WTC11 (cell line): ENCODE data around the gene LUC7L3. TPM values are rescaled to one million over a fixed set of nuclear protein-coding genes. Genes with fewer than 3 reads are reported as not detected.

Experiments used
- ATAC-seq: fragments of 200-7000 bp; cut with Tn5 transposase; 2 replicates; pipeline ENCODE4 v1.10.0; 2021; ENCODE audit warnings: mild to moderate bottlenecking, moderate library complexity
- CTCF ChIA-PET: fragments of 300-600 bp; sonication (Branson Sonifier 250); formaldehyde crosslinking; loops from one replicate; lab custom pipeline; 2021; ENCODE audit warnings: antibody characterized with exemption; lab: Charles Lee
- POLR2A ChIA-PET: fragments of 350-600 bp; sonication (Branson Sonifier 250); formaldehyde crosslinking; loops from one replicate; lab custom pipeline; 2021; ENCODE audit warnings: antibody characterized with exemption; lab: Charles Lee
- DNase-seq: peaks from one replicate; pipeline ENCODE4 v3.0.0; 2021; ENCODE audit warnings: low spot score
- H3K27ac Mint-ChIP-seq: 2 replicates; pipeline ENCODE4 v1.8.0; 2021; ENCODE audit warnings: mixed read lengths
- H3K27me3 Mint-ChIP-seq: 2 replicates; pipeline ENCODE4 v1.8.0; 2021; ENCODE audit warnings: low read depth, mild to moderate bottlenecking, moderate library complexity, mixed read lengths
- H3K36me3 Mint-ChIP-seq: 2 replicates; pipeline ENCODE4 v1.8.0; 2021; ENCODE audit warnings: mixed read lengths
- H3K4me1 Mint-ChIP-seq: 2 replicates; pipeline ENCODE4 v1.8.0; 2022; ENCODE audit warnings: mixed read lengths
- H3K4me3 Mint-ChIP-seq: 2 replicates; pipeline ENCODE4 v1.8.0; 2021; ENCODE audit warnings: mild to moderate bottlenecking, moderate library complexity, mixed read lengths
- H3K9me3 Mint-ChIP-seq: 2 replicates; pipeline ENCODE4 v1.8.0; 2021; ENCODE audit warnings: mixed read lengths
- ARID4B ChIP-seq: sonication (generic); formaldehyde crosslinking; IDR thresholded peaks from 2 replicates; pipeline ENCODE4 v1.8.0; 2023; ENCODE audit warnings: missing genetic modification reagents, mild to moderate bottlenecking, borderline replicate concordance
- ERG ChIP-seq: fragments of 250-450 bp; sonication (Bioruptor Pico); IDR thresholded peaks from 2 replicates; pipeline ENCODE4 v1.8.0; 2021; ENCODE audit warnings: mild to moderate bottlenecking
- FOXP1 ChIP-seq: sonication (generic); formaldehyde crosslinking; IDR thresholded peaks from 2 replicates; pipeline ENCODE4 v1.8.0; 2022; ENCODE audit warnings: missing genetic modification reagents, mild to moderate bottlenecking, moderate library complexity, borderline replicate concordance
- JAZF1 ChIP-seq: fragments of 250-450 bp; sonication (Bioruptor Pico); IDR thresholded peaks from 2 replicates; pipeline ENCODE4 v1.9.0; 2021; ENCODE audit warnings: moderate library complexity, mild to moderate bottlenecking, inconsistent platforms
- PRDM15 ChIP-seq: sonication (generic); formaldehyde crosslinking; IDR thresholded peaks from 2 replicates; pipeline ENCODE4 v1.8.0; 2022; ENCODE audit warnings: missing genetic modification reagents
- TCF7 ChIP-seq: sonication (generic); formaldehyde crosslinking; IDR thresholded peaks from 2 replicates; pipeline ENCODE4 v1.8.0; 2022; ENCODE audit warnings: mild to moderate bottlenecking, low read depth, missing genetic modification reagents, moderate library complexity
- TP53 ChIP-seq: sonication (generic); formaldehyde crosslinking; IDR thresholded peaks from 2 replicates; pipeline ENCODE4 v1.8.1; 2023; ENCODE audit warnings: mild to moderate bottlenecking, missing genetic modification reagents
- ZNF232 ChIP-seq: sonication (generic); formaldehyde crosslinking; IDR thresholded peaks from 2 replicates; pipeline ENCODE4 v1.8.0; 2022; ENCODE audit warnings: mild to moderate bottlenecking, missing genetic modification reagents
- ZNF263 ChIP-seq: sonication (generic); formaldehyde crosslinking; IDR thresholded peaks from 2 replicates; pipeline ENCODE4 v1.8.1; 2022; ENCODE audit warnings: low read depth, mild to moderate bottlenecking, moderate library complexity, missing genetic modification reagents
- ZNF416 ChIP-seq: fragments of 250-450 bp; sonication (Bioruptor Pico); IDR thresholded peaks from 2 replicates; pipeline ENCODE4 v1.9.0; 2021; ENCODE audit warnings: mild to moderate bottlenecking, inconsistent platforms
- ZNF423 ChIP-seq: fragments of 250-450 bp; sonication (Bioruptor Pico); IDR thresholded peaks from 2 replicates; pipeline ENCODE4 v2.1.2; 2022; ENCODE audit warnings: mild to moderate bottlenecking, moderate library complexity
- total RNA-seq: library from RNA; stranded (reverse); gene quantifications from 3 replicates; pipeline ENCODE4 v1.2.3, GENCODE V29; 2021

Gene LUC7L3
- total RNA-seq, 1 experiment from 2014 or later: 190 TPM

GRCh38 chr17:50783905-50784304 lies 64.5 kb downstream of the LUC7L3 start (continued):
- no peak for TF ChIP-seq PRDM15 (CRISPR knock-in tag)

GRCh38 chr17:50785126-50785525 lies 65.7 kb downstream of the LUC7L3 start:
- POLR2A ChIA-PET: no interaction called here
- no peak for ATAC-seq

More at GRCh38 chr17:50785126-50785525, 65.7 kb downstream of the LUC7L3 start:
- no peak for DNase-seq
- CTCF ChIA-PET: interaction anchor here (0.6 to 6.5 kb wide), 9 partner anchors 22 to 368 kb away, joined by 3 to 233 read pairs (median 5); partner anchors contain the start of genes NME1 and WFIKKN2
- Mint-ChIP-seq H3K4me3 (no peak overlapping the region), H3K27ac (no peak overlapping the region), H3K9me3 (no peaks in the 10 kb centered on the region), H3K27me3 (no peaks in the 10 kb centered on the region), H3K36me3 (no peaks in the 10 kb centered on the region), H3K4me1 (peaks cover 7% of the 10 kb centered on the region)
- TF ChIP-seq TCF7 (CRISPR knock-in tag) (no peak), ERG (CRISPR knock-in tag) (no peak), ZNF416 (no peak), ARID4B (no peak), ZNF232 (CRISPR knock-in tag) (no peak), JAZF1 (CRISPR knock-in tag) (no peak), ZNF423 (CRISPR knock-in tag) (no peak), FOXP1 (CRISPR knock-in tag) (no peak), ZNF263 (CRISPR knock-in tag) (no peak), TP53 (CRISPR knock-in tag) (no peak), PRDM15 (CRISPR knock-in tag) (no peak)
